IPS-18a (cell line): ENCODE data around the gene PIK3C3.
"Not testable (repeated sequence)": the region's sequence is repeated elsewhere in the genome, so short reads cannot be mapped to it uniquely, and the experiment has no call there.

Experiments
- H3K27ac ChIP-seq: one replicate; pipeline ENCODE4 v1.5.1; 2013; ENCODE audit warnings: low read length
- H3K27me3 ChIP-seq: one replicate; pipeline ENCODE4 v1.6.1; 2013; ENCODE audit warnings: mild to moderate bottlenecking, low read length; ENCODE audit not compliant: control insufficient read depth, insufficient read depth
- H3K36me3 ChIP-seq: one replicate; pipeline ENCODE4 v1.6.1; 2013; ENCODE audit warnings: low read depth, low read length; ENCODE audit not compliant: control insufficient read depth
- H3K4me1 ChIP-seq: one replicate; pipeline ENCODE4 v1.6.1; 2013; ENCODE audit warnings: low read depth, low read length; ENCODE audit not compliant: control insufficient read depth
- H3K4me3 ChIP-seq: one replicate; pipeline ENCODE4 v1.5.1; 2013; ENCODE audit warnings: low read length
- H3K9ac ChIP-seq: one replicate; pipeline ENCODE4 v1.6.1; 2013; ENCODE audit warnings: mild to moderate bottlenecking, low read length, moderate library complexity
- H3K9me3 ChIP-seq: one replicate; pipeline ENCODE4 v1.6.1; 2013; ENCODE audit warnings: low read depth, low read length; ENCODE audit not compliant: control insufficient read depth

Gene PIK3C3

GRCh38 chr18:41992703-41993102 is 37.7 kb downstream of the PIK3C3 start:
- H3K36me3 ChIP-seq: peaks cover 15% of the 10 kb centered on the region
- H3K27ac ChIP-seq: no peak overlapping the region
- H3K9ac ChIP-seq: no peak overlapping the region

GRCh38 chr18:41993151-41993550 is 38.1 kb downstream of the PIK3C3 start:
- H3K27ac ChIP-seq: no peak overlapping the region
- H3K27me3 ChIP-seq: no peaks in the 10 kb centered on the region
- no peak overlapping the region for H3K4me3 ChIP-seq
- H3K9ac ChIP-seq: no peak overlapping the region
- no peaks in the 10 kb centered on the region for H3K4me1 ChIP-seq
- H3K9me3 ChIP-seq: no peaks in the 10 kb centered on the region
- peaks cover 17% of the 10 kb centered on the region for H3K36me3 ChIP-seq

More at GRCh38 chr18:41992703-41993102, 37.7 kb downstream of the PIK3C3 start:
- Histone ChIP-seq H3K4me3 (no peak overlapping the region), H3K9me3 (no peaks in the 10 kb centered on the region), H3K4me1 (no peaks in the 10 kb centered on the region), H3K27me3 (no peaks in the 10 kb centered on the region)

- Histone ChIP-seq H3K27me3 (no peaks in the 10 kb centered on the region), H3K9ac (no peak overlapping the region), H3K9me3 (no peaks in the 10 kb centered on the region), H3K4me1 (no peaks in the 10 kb centered on the region), H3K27ac (no peak overlapping the region), H3K4me3 (no peak overlapping the region), H3K36me3 (peaks cover 23% of the 10 kb centered on the region)
Observed at GRCh38 chr18:41996020-41996419, 41.0 kb downstream of the PIK3C3 start.

GRCh38 chr18:41999751-42000150 is 44.7 kb downstream of the PIK3C3 start:
- Histone ChIP-seq H3K36me3 (peaks cover 35% of the 10 kb centered on the region), H3K4me1 (no peaks in the 10 kb centered on the region), H3K9me3 (no peaks in the 10 kb centered on the region), H3K4me3 (no peak overlapping the region), H3K27me3 (no peaks in the 10 kb centered on the region), H3K9ac (no peak overlapping the region), H3K27ac (no peak overlapping the region)

- Histone ChIP-seq H3K4me1 (no peaks in the 10 kb centered on the region), H3K36me3 (peaks cover 40% of the 10 kb centered on the region), H3K9ac (no peak overlapping the region), H3K4me3 (no peak overlapping the region), H3K27ac (no peak overlapping the region), H3K9me3 (no peaks in the 10 kb centered on the region), H3K27me3 (no peaks in the 10 kb centered on the region)
Observed at GRCh38 chr18:42001801-42002200, 46.8 kb downstream of the PIK3C3 start.

- H3K4me3 ChIP-seq: no peak overlapping the region
- no peaks in the 10 kb centered on the region for H3K27me3 ChIP-seq
- no peaks in the 10 kb centered on the region for H3K4me1 ChIP-seq
- no peak overlapping the region for H3K27ac ChIP-seq
- no peaks in the 10 kb centered on the region for H3K9me3 ChIP-seq
- H3K36me3 ChIP-seq: peaks cover 25% of the 10 kb centered on the region
- no peak overlapping the region for H3K9ac ChIP-seq
Observed at GRCh38 chr18:42004653-42005052, 49.6 kb downstream of the PIK3C3 start.

GRCh38 chr18:42005782-42006181 is 50.7 kb downstream of the PIK3C3 start:
- H3K9me3 ChIP-seq: no peaks in the 10 kb centered on the region
- peaks cover 20% of the 10 kb centered on the region for H3K36me3 ChIP-seq
- H3K4me3 ChIP-seq: no peak overlapping the region
- no peak overlapping the region for H3K27ac ChIP-seq
- H3K4me1 ChIP-seq: no peaks in the 10 kb centered on the region
- no peaks in the 10 kb centered on the region for H3K27me3 ChIP-seq
- H3K9ac ChIP-seq: no peak overlapping the region

GRCh38 chr18:42009457-42009856 is 54.4 kb downstream of the PIK3C3 start:
- not testable (repeated sequence) for H3K27me3 ChIP-seq, H3K27ac ChIP-seq, H3K9ac ChIP-seq, H3K9me3 ChIP-seq, H3K4me1 ChIP-seq, H3K4me3 ChIP-seq
- H3K36me3 ChIP-seq: peaks cover 17% of the 10 kb centered on the region

GRCh38 chr18:42011053-42011452 is 56.0 kb downstream of the PIK3C3 start:
- H3K27me3 ChIP-seq: no peaks in the 10 kb centered on the region
- no peaks in the 10 kb centered on the region for H3K4me1 ChIP-seq
- H3K4me3 ChIP-seq: no peak overlapping the region
- peaks cover 12% of the 10 kb centered on the region for H3K36me3 ChIP-seq
- no peak overlapping the region for H3K27ac ChIP-seq
- no peak overlapping the region for H3K9ac ChIP-seq
- H3K9me3 ChIP-seq: no peaks in the 10 kb centered on the region

- no peaks in the 10 kb centered on the region for H3K9me3 ChIP-seq
- no peak overlapping the region for H3K9ac ChIP-seq
- peaks cover 14% of the 10 kb centered on the region for H3K36me3 ChIP-seq
- no peak overlapping the region for H3K4me3 ChIP-seq
- no peak overlapping the region for H3K27ac ChIP-seq
- no peaks in the 10 kb centered on the region for H3K4me1 ChIP-seq
- H3K27me3 ChIP-seq: no peaks in the 10 kb centered on the region
Observed at GRCh38 chr18:42018831-42019230, 63.8 kb downstream of the PIK3C3 start.

GRCh38 chr18:42024131-42024530 is 69.1 kb downstream of the PIK3C3 start:
- Histone ChIP-seq H3K27ac (no peak overlapping the region), H3K4me1 (no peaks in the 10 kb centered on the region), H3K9ac (no peak overlapping the region), H3K27me3 (no peaks in the 10 kb centered on the region), H3K36me3 (peaks cover 10% of the 10 kb centered on the region), H3K9me3 (no peaks in the 10 kb centered on the region), H3K4me3 (no peak overlapping the region)

- Histone ChIP-seq H3K9ac (no peak overlapping the region), H3K27ac (no peak overlapping the region), H3K27me3 (no peaks in the 10 kb centered on the region)
Observed at GRCh38 chr18:42025491-42025890, 70.5 kb downstream of the PIK3C3 start.

More at GRCh38 chr18:42025491-42025890, 70.5 kb downstream of the PIK3C3 start:
- Histone ChIP-seq H3K36me3 (peaks cover 10% of the 10 kb centered on the region), H3K4me1 (no peaks in the 10 kb centered on the region), H3K9me3 (no peaks in the 10 kb centered on the region), H3K4me3 (no peak overlapping the region)
